Astrocyte (in vitro differentiated cells and primary cell): Measurements from ENCODE around the gene SGSM1. TPM values are rescaled to one million over a fixed set of nuclear protein-coding genes. Genes with fewer than 3 reads are reported as not detected.

Experiments used
- DNase-seq: peaks from one replicate; pipeline ENCODE4 v3.0.0-alpha.2; 2010; ENCODE audit warnings: low read depth
- FAIRE-seq: peaks from 2 replicates; lab custom pipeline; 2011; peaks lifted over from hg19 to GRCh38; lab: Jason Lieb, UNC
- H2AFZ ChIP-seq: 2 replicates; pipeline ENCODE4 v1.6.0; 2012; ENCODE audit warnings: low read depth, low read length, inconsistent platforms
- H3K27ac ChIP-seq: 2 replicates; pipeline ENCODE4 v1.5.1; 2011; ENCODE audit warnings: low read depth, low read length, inconsistent platforms
- H3K27me3 ChIP-seq: 2 replicates; pipeline ENCODE4 v1.6.0; 2011; ENCODE audit warnings: low read length, inconsistent platforms; ENCODE audit not compliant: insufficient read depth
- H3K36me3 ChIP-seq: 2 replicates; pipeline ENCODE4 v1.5.1; 2011; ENCODE audit warnings: low read length, inconsistent platforms; ENCODE audit not compliant: insufficient read depth
- H3K4me1 ChIP-seq: 2 replicates; pipeline ENCODE4 v1.5.1; 2011; ENCODE audit warnings: low read length, inconsistent platforms; ENCODE audit not compliant: insufficient read depth
- H3K4me2 ChIP-seq: 2 replicates; pipeline ENCODE4 v1.6.0; 2012; ENCODE audit warnings: low read length, inconsistent platforms
- H3K4me3 ChIP-seq: 2 replicates; pipeline ENCODE4 v1.5.1; 2011; ENCODE audit warnings: low read depth, mild to moderate bottlenecking, low read length, inconsistent platforms; ENCODE audit not compliant: insufficient read depth
- H3K79me2 ChIP-seq: 2 replicates; pipeline ENCODE4 v1.6.0; 2012; ENCODE audit warnings: mild to moderate bottlenecking, low read length, inconsistent platforms; ENCODE audit not compliant: insufficient read depth
- H3K9ac ChIP-seq: 2 replicates; pipeline ENCODE4 v1.6.0; 2012; ENCODE audit warnings: mild to moderate bottlenecking, low read length, inconsistent platforms
- H3K9me3 ChIP-seq: 2 replicates; pipeline ENCODE4 v1.5.1; 2012; ENCODE audit warnings: low read depth, mild to moderate bottlenecking, low read length, inconsistent platforms; ENCODE audit not compliant: insufficient read depth
- H4K20me1 ChIP-seq: 2 replicates; pipeline ENCODE4 v1.6.0; 2012; ENCODE audit warnings: low read length, inconsistent platforms; ENCODE audit not compliant: insufficient read depth
- H3K27ac Mint-ChIP-seq: one replicate; pipeline ENCODE4 v1.8.0; 2021; ENCODE audit warnings: mild to moderate bottlenecking, mixed read lengths; ENCODE audit not compliant: unreplicated experiment
- H3K27me3 Mint-ChIP-seq: one replicate; pipeline ENCODE4 v1.8.0; 2021; ENCODE audit warnings: low read depth, mixed read lengths; ENCODE audit not compliant: unreplicated experiment
- H3K36me3 Mint-ChIP-seq: one replicate; pipeline ENCODE4 v1.8.0; 2021; ENCODE audit warnings: low read depth, mixed read lengths; ENCODE audit not compliant: unreplicated experiment
- H3K4me1 Mint-ChIP-seq: one replicate; pipeline ENCODE4 v1.8.0; 2021; ENCODE audit warnings: low read depth, mixed read lengths; ENCODE audit not compliant: unreplicated experiment
- H3K4me3 Mint-ChIP-seq: one replicate; pipeline ENCODE4 v1.8.0; 2021; ENCODE audit warnings: mild to moderate bottlenecking, moderate library complexity, mixed read lengths; ENCODE audit not compliant: unreplicated experiment
- H3K9me3 Mint-ChIP-seq: one replicate; pipeline ENCODE4 v1.8.0; 2021; ENCODE audit warnings: mild to moderate bottlenecking, mixed read lengths; ENCODE audit not compliant: unreplicated experiment
- CTCF ChIP-seq: IDR thresholded peaks from 2 replicates; pipeline ENCODE4 v1.5.1; 2011; ENCODE audit warnings: low read depth, mild to moderate bottlenecking, inconsistent platforms, low read length, moderate library complexity; ENCODE audit not compliant: insufficient read depth
- EZH2 ChIP-seq: IDR thresholded peaks from 2 replicates; pipeline ENCODE4 v1.6.1; 2012; ENCODE audit warnings: mild to moderate bottlenecking, low read length, inconsistent platforms; ENCODE audit not compliant: insufficient read depth
- total RNA-seq: library from RNA; stranded (reverse); gene quantifications from 2 replicates; pipeline ENCODE4 v1.2.1, GENCODE V29; 2021

Gene SGSM1
- total RNA-seq, 1 donor from 2014 or later = 0.05 TPM

DNA sequence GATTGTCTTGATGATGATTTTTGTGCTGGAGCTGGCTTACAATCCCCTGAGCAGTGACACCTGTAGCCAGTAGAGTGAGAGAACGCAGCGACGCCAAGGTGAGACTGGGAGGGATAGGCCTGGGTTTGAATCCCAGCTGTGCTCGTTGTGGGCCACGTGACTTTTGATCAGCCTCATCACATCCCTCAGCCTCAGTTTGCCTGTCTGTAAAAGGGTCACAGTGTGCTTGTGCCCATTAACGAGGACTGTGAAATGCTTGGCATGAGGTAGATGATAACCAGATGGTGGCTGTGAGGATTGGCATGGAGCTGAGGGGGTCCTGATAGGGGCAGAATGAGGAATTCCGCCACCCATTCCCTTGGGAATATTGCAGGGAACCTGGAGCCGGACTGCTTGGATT is 156.1 kb downstream of the SGSM1 start:
- no peaks in the 10 kb centered on the region for H3K27me3 Mint-ChIP-seq
- no peaks in the 10 kb centered on the region for H3K27me3 ChIP-seq
- no peaks in the 10 kb centered on the region for H3K9me3 Mint-ChIP-seq
- FAIRE-seq (no peak), DNase-seq (no peak)
- no peaks in the 10 kb centered on the region for H3K4me1 Mint-ChIP-seq
- TF ChIP-seq CTCF = no peak
- no peak for TF ChIP-seq EZH2
- H2AFZ ChIP-seq = no peak overlapping the region
- no peaks in the 10 kb centered on the region for H3K79me2 ChIP-seq
- H3K4me1 ChIP-seq = no peaks in the 10 kb centered on the region
- H3K27ac Mint-ChIP-seq = no peak overlapping the region
- no peak overlapping the region for H3K4me3 Mint-ChIP-seq
- H4K20me1 ChIP-seq = no peaks in the 10 kb centered on the region
- no peaks in the 10 kb centered on the region for H3K36me3 ChIP-seq
- H3K4me3 ChIP-seq = no peak overlapping the region
- no peak overlapping the region for H3K4me2 ChIP-seq
- no peak overlapping the region for H3K27ac ChIP-seq
- H3K9me3 ChIP-seq = no peaks in the 10 kb centered on the region
- H3K36me3 Mint-ChIP-seq = peaks cover 7% of the 10 kb centered on the region
- H3K9ac ChIP-seq = no peak overlapping the region

DNA sequence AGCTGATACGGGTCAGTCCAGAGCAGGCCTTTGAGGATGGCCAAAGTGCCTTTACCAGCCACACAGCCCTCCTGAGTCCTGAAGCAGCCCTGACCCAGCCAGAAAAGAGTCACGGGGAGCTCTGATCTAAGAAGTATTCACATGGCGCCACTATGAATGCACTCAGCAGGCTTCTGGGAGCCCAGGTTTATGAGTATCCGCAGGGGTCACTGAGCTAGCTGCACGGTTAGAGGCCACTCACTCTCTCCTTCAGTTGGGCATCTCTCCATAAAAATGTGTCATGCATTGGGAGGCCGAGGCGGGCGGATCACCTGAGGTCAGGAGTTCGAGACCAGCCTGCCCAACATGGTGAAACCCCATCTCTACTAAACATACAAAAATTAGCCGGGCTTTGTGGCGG is 156.8 kb downstream of the SGSM1 start:
- H3K9ac ChIP-seq = no peak overlapping the region
- no peak overlapping the region for H3K27ac ChIP-seq
- Mint-ChIP-seq H3K27ac (no peak overlapping the region), H3K27me3 (no peaks in the 10 kb centered on the region), H3K9me3 (no peaks in the 10 kb centered on the region), H3K4me3 (no peak overlapping the region), H3K36me3 (peaks cover 7% of the 10 kb centered on the region), H3K4me1 (no peaks in the 10 kb centered on the region)
- H3K4me1 ChIP-seq = no peaks in the 10 kb centered on the region
- no peaks in the 10 kb centered on the region for H3K36me3 ChIP-seq
- TF ChIP-seq EZH2 (no peak), CTCF (no peak)
- no peaks in the 10 kb centered on the region for H3K9me3 ChIP-seq
- FAIRE-seq (no peak), DNase-seq (no peak)
- H4K20me1 ChIP-seq = no peaks in the 10 kb centered on the region
- no peak overlapping the region for H2AFZ ChIP-seq
- H3K4me3 ChIP-seq = no peak overlapping the region
- no peaks in the 10 kb centered on the region for H3K27me3 ChIP-seq
- H3K79me2 ChIP-seq = no peaks in the 10 kb centered on the region
- H3K4me2 ChIP-seq = no peak overlapping the region

GRCh38 chr22:24964441-24964840 is 158.4 kb downstream of the SGSM1 start:
- peak overlapping the region; percentile 38 for H3K27ac Mint-ChIP-seq

More at GRCh38 chr22:24964441-24964840, 158.4 kb downstream of the SGSM1 start:
- Histone ChIP-seq H3K79me2 (no peaks in the 10 kb centered on the region), H2AFZ (no peak overlapping the region), H3K27me3 (no peaks in the 10 kb centered on the region), H3K4me1 (no peaks in the 10 kb centered on the region), H3K4me2 (no peak overlapping the region), H3K9me3 (no peaks in the 10 kb centered on the region), H4K20me1 (no peaks in the 10 kb centered on the region), H3K9ac (no peak overlapping the region), H3K36me3 (no peaks in the 10 kb centered on the region), H3K4me3 (no peak overlapping the region), H3K27ac (no peak overlapping the region)
- H3K27me3 Mint-ChIP-seq = no peaks in the 10 kb centered on the region
- DNase-seq = no peak
- H3K4me3 Mint-ChIP-seq = no peak overlapping the region
- TF ChIP-seq CTCF (no peak), EZH2 (no peak)
- peaks cover 7% of the 10 kb centered on the region for H3K36me3 Mint-ChIP-seq
- no peaks in the 10 kb centered on the region for H3K9me3 Mint-ChIP-seq
- no peak for FAIRE-seq
- H3K4me1 Mint-ChIP-seq = no peaks in the 10 kb centered on the region
